ENCODE measurements around the gene PRX. TPM values are rescaled to one million over a fixed set of nuclear protein-coding genes. Genes with fewer than 3 reads are reported as not detected.

PRX gene
- total and polyA plus RNA-seq, 2 of the 4 experiments (the other 2 are of a cell fraction) = 0.90 to 1.7 TPM

- H4K20me1 ChIP-seq (ENCODE audit: insufficient read depth, low read length) = 0 out of 2 replicates have a peak, but pooled peaks cover 3% of the 10 kb centered on the region
- dilution Hi-C loops (cut with HindIII; ENCODE audit: low sequenced_read_pairs, unreplicated experiment) = no loop called here
- H2BK5ac ChIP-seq (ENCODE audit: low read depth, low read length, poor library complexity, severe bottlenecking) = no peak overlapping the region
- no peak overlapping the region for H3K4ac ChIP-seq (ENCODE audit: low read depth, low read length)
- H3K79me1 ChIP-seq (ENCODE audit: low read depth in 1 of 2, low read length in 2 of 2) = peaks cover 5 to 42% of the 10 kb centered on the region in 2 experiments
- H3K36me3 ChIP-seq (ENCODE audit: control insufficient read depth, insufficient read depth, low read length) = peaks cover 11% of the 10 kb centered on the region
- no peaks in the 10 kb centered on the region for H3K27me3 ChIP-seq (ENCODE audit: control insufficient read depth, insufficient read depth, low read length)
- POLR2A ChIA-PET (ENCODE audit: unreplicated experiment) = no interaction called here
- in situ Hi-C loops (cut with MboI; ENCODE audit: low sequenced_read_pairs) = no loop called here
- H2BK20ac ChIP-seq (ENCODE audit: low read depth, low read length) = no peak overlapping the region
- H3K9me1 ChIP-seq (ENCODE audit: insufficient read depth, low read length) = peaks cover 16% of the 10 kb centered on the region
- H2AK5ac ChIP-seq (ENCODE audit: low read depth, low read length) = no peak overlapping the region
- no peak overlapping the region for H2AK9ac ChIP-seq (replicated peaks; ENCODE audit: low read depth, low read length, poor library complexity)
- H2AFZ ChIP-seq (replicated peaks; ENCODE audit: low read length, poor library complexity) = no peak overlapping the region
- DNase-seq (no peak), ATAC-seq (ENCODE audit: low read depth) (no peak)
- no peaks in the 10 kb centered on the region for H3K9me3 ChIP-seq (ENCODE audit: control insufficient read depth, insufficient read depth, low read length)
- CTCF ChIA-PET = no interaction called here
- no peak overlapping the region for H3K27ac ChIP-seq (ENCODE audit: insufficient read depth, low read length)
- H3K56ac ChIP-seq (ENCODE audit: extremely low read depth, insufficient read depth, low read length) = no peak overlapping the region
- WGBS, 2 experiments (ENCODE audit: extremely low coverage in 2 of 2, insufficient read length in 1 of 2) = no CpG with 5 or more reads among the region's 3 CpGs
- no peak overlapping the region for H3K4me3 ChIP-seq (ENCODE audit: insufficient read depth, low read depth, low read length)
- no peak overlapping the region for H3K23ac ChIP-seq (ENCODE audit: low read depth, low read length)
- peaks cover 15% of the 10 kb centered on the region for H3K4me1 ChIP-seq (ENCODE audit: control insufficient read depth, insufficient read depth, low read length)
- no peak overlapping the region for H3K14ac ChIP-seq (replicated peaks; ENCODE audit: low read depth, low read length)
- no peak overlapping the region for H2BK120ac ChIP-seq (ENCODE audit: low read depth, low read length)
- no peak overlapping the region for H4K91ac ChIP-seq (ENCODE audit: insufficient read depth, low read depth, low read length)
- BruUV-seq (replicated peaks) = TSS peak; percentile 5
- H3K4me2 ChIP-seq (ENCODE audit: low read depth, low read length) = no peak overlapping the region
- no peak for TF ChIP-seq FOS (IDR thresholded peaks at IDR 0.05; ENCODE audit: low read depth, low read length)
- no peak for TF ChIP-seq MAFK (IDR thresholded peaks at IDR 0.05; ENCODE audit: low read depth, low read length)
- TF ChIP-seq BHLHE40 (IDR thresholded peaks at IDR 0.05; ENCODE audit: low read depth, low read length) = no peak
- no peak for TF ChIP-seq USF2 (IDR thresholded peaks at IDR 0.05; ENCODE audit: low read depth, low read length)
- TF ChIP-seq CEBPB (IDR thresholded peaks at IDR 0.05; ENCODE audit: low read depth, low read length) = no peak
- TF ChIP-seq NFE2L2 (IDR thresholded peaks at IDR 0.05; ENCODE audit: low read depth, low read length) = no peak
- no peak for TF ChIP-seq RCOR1 (IDR thresholded peaks at IDR 0.05; ENCODE audit: insufficient replicate concordance, low read length)
- no peak for TF ChIP-seq RFX5 (IDR thresholded peaks at IDR 0.05; ENCODE audit: low read depth, low read length)
- TF ChIP-seq ELK1 (IDR thresholded peaks at IDR 0.05; ENCODE audit: borderline replicate concordance, low read depth, low read length) = no peak
- TF ChIP-seq SMC3 (IDR thresholded peaks at IDR 0.05; ENCODE audit: low read depth, low read length) = no peak
- TF ChIP-seq CTCF (conservative IDR thresholded peaks at IDR 0.05; ENCODE audit: low read depth, low read length) = no peak
- no peak for TF ChIP-seq RAD21 (IDR thresholded peaks at IDR 0.05; ENCODE audit: low read length)
- TF ChIP-seq MXI1 (IDR thresholded peaks at IDR 0.05; ENCODE audit: borderline replicate concordance, low read depth, low read length) = no peak
- TF ChIP-seq MAZ (IDR thresholded peaks at IDR 0.05; ENCODE audit: borderline replicate concordance, low read depth, low read length) = no peak
- no peak overlapping the region for H3K9ac ChIP-seq (ENCODE audit: low read depth, low read length)
- intact Hi-C loops (cut with micrococcal nuclease) = no loop called here
- H4K8ac ChIP-seq (ENCODE audit: low read depth in 2 of 2, low read length in 2 of 2) = no peak overlapping the region
- no peak overlapping the region for H2BK15ac ChIP-seq (ENCODE audit: low read depth, low read length)
- H4K5ac ChIP-seq (ENCODE audit: low read depth, low read length) = no peak overlapping the region
- H3K18ac ChIP-seq (ENCODE audit: low read depth, low read length) = no peak overlapping the region
These were observed 51.0 kb downstream of the PRX start for GRCh38 chr19:40362160-40362559.
